ENCODE data around the gene TMTC2.

TMTC2 gene

DNA sequence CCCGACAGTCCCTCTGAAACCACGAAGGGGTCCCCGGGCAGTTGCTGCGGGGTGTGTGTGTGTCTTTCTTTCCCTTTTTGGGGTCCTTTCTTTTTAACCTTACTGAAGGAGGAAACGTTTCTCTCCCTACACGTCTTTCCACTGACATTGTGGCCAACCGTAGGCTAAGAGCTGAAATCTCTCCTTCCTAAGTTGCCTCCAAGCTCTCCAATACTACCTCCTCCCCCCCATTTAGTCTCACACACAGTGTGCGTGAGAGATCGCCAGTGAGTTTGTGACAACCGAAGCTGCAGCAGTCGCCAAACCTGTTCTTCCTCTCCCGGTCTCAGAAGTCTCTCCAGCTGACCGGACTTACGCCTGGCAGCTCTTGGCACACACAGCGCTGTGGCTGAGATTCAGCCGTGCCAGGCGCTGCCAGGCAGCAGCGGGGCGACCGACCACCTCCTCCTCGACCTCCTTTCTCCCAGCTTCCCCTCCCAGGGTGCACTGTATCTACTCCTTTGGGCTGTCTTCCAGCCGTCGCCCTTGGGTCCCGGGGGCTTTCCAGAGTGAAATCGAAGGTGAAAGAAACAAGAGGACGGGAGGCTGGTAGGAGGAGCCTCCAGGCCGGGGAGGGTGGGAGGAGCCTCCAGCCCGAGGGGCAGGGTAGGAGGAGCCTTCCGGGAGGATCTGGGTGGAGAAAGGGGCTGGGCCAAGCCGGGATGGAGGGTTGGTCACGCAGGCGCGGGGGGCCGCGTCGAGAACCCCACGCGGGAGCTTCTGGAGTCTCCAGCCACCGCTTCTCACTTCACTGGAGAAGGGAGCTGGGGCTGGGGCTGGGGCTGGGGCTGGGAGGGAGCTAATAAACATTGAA lies at the start of gene TMTC2:
TSS of gene TMTC2 (plus strand) at position 739 of the 853 bp plus-strand sequence.
- DNase-seq (peak; percentile 92), ATAC-seq (peak; percentile 96)

DNA sequence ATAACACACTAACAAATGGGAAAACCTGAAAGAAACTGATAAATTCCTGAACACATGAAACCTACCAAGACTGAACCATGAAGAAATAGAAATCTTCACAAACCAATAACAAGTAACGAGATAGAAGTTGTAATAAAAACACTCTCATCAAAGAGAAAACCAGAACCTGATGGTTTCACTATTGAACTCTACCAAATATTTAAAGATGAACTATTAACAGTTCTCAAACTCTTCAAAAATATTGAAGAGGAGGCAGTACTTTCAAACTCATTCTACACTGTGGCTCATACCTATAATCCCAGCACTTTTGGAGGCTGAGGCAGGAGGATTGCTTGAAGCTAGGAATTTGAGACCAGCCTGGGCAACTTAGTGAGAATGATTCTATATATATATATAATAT lies 48.4 kb upstream of the TMTC2 start:
- no peak for ATAC-seq

DNA sequence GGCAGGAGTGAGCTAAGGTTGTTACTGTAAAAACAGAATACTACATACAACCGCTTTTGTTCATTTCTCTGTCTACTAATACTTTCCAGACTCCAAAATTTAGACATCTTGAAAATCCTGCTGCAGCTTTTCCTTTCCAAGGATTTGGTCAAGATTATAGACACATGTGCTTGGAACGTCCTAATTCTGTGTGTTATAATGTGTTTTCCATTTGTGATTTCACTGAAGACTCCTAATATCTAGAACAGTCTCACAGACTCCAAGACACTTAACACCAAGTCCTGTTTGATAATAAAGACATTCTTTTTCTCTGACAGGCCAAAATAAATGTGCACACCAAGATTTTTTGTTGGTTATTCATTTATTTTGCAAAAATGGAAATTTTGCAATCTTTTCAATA lies 41.8 kb upstream of the TMTC2 start:
- no peak for ATAC-seq
- DNase-seq, result no peak

More for the DNA sequence above, 48.4 kb upstream of the TMTC2 start:
- no peak for DNase-seq

DNA sequence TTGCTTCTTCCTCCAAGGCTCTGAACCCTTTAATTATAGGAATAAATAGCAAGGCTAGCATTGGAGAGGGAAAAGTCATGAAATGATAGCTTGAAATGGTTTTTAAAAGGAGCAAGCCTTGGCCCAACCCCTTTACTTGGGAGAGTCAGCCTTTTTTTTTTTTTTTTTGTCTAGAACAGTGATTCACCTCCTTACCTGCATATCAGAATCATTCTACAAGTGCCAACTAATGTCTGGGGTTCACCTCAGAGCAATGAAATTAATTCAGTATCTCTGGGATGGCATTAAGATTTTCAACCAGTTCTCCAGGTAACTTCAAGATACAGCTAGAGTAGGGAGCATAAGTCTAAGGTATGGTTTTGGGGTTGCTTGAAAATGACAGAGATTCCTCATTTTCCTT lies 41.3 kb upstream of the TMTC2 start:
- no peak for ATAC-seq

DNA sequence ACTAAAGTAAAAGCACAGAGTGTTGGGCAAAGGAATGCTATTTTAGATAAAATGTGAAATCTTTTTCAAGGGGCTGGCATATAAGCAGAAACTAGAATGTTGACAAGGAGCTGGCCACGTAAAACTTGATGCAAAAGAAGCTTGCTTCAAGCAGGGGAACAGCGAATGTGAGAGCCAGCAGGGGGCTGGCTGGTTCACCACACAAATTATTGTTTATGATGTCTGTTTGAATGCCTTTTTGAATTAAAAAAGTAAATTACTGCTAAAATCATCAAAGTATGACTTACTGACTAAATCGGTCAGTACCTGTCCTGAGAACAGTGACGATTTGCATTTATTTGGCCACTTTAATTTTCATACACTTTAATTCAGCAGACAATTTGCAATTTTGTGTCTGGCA lies 38.9 kb upstream of the TMTC2 start:
- no peak for ATAC-seq
- no peak for DNase-seq

More for the DNA sequence above, 41.3 kb upstream of the TMTC2 start:
- DNase-seq, result no peak

DNA sequence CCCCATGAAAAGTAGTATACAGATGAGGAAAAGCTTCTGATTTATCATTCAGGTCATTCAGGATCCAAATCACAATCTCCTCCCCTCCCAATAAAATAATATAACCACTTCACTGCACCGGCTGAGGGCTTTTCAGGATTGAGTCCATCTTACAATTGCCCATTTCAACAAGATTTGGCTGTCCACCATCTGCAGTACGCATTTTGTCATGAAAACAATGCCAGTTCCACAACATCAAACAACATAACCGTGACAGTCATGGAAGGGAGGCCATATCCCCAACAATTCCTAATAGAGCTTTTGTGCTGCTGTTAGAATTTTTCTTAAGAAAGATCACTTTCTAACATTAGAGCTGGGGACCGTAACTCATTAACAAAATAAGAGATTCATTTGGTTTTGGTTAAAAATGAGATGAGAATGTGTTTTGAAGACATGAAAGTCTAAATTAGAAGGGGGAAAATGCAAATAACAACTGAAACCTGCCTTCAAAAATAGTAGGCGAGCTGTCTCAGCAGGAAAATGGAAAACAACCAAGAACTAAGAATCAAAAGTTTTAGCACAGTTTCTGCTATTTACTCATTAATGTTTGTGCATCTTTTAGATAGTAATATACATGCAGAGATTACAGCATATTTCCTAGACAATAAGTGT lies 38.3 kb upstream of the TMTC2 start:
- DNase-seq, result no peak
- ATAC-seq, result no peak

DNA sequence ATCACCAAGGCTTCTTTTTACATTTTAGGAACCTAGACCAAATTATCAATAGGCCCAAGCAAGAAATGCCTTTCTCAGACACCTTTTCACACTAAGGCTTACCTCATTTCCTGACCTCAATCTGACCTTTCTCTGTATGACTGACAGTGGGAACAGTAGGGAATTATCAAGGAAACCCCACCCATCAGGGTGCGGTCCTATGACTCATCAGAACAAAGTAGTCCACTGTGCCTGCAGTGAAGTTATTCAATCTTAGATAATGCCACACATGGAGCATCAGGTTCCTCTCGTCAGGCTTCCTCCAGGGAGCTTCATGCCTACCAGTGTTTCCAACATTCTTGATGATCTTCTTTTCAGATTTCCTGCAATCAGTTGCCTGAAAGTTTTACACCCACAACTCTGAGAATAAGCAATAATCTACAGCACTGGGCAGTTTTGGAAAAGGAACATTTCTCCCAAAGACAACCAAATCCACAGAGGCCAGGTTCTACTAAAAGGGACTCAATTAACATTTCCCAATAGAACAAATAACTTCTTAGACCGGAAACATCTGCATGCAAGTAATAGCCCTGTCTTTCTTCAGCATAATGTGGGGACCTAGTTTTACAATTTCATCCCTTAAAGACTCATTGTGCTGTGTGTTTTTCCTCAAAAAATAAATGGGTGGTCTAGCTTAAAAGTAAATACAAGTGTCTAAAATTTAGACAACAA lies 35.9 kb upstream of the TMTC2 start:
- ATAC-seq, result peak; percentile 46
- no peak for DNase-seq

DNA sequence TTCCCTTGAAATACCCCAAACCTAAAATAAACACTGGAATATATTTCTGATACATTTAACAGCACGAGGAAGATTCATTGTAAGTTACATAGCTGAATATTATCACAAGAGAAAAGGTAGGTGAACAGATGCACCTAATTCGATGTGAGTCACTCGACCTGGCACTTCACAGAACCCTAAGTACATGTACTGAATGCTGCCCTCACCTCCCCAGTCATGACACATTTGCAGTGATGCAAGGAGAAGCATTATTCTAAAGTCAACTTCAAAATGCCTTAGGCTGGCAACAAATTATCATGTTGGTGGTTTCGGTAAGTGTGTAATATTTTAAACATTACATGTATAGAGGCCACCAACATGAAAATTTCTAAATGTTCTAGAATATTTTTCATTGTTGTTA lies 35.2 kb upstream of the TMTC2 start:
- DNase-seq (no peak), ATAC-seq (no peak)

DNA sequence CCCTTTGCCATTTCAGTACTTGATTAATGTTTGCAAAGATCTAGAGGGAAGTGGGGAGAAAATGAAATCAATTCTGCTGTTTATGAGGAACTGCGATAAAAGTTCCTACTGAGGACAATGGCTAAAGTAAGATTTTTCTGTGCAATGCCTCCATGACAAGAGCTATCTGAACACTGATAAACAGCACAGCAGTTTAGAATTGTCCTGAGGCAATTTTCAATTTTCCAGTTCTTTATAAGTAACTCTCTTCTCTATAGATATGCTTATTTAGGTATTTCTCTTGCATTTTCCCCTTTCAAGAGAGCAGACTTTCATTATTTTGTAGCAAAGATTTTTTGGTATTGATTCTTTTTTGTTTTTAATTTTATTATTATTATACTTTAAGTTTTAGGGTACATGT lies 34.6 kb upstream of the TMTC2 start:
- DNase-seq (no peak), ATAC-seq (no peak)

DNA sequence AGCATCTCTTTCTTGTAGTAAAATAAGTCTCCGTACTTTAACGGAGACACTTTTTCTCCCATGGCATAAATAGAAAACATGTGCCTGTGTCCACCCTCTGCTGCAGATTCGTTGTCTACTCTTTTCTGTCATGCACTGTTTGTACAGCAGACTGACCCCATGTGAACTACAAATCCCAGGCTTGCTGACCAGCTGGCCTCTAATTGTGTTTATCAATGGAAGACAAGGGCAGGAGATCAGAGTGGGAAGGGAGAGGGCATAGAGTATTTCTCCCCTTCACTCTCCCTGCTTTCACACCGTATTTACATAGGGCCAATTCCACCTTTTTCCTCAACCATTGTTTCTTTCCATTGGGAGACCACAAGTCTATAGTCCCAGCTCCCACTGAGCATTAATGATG lies 31.0 kb upstream of the TMTC2 start:
- DNase-seq (no peak), ATAC-seq (no peak)

DNA sequence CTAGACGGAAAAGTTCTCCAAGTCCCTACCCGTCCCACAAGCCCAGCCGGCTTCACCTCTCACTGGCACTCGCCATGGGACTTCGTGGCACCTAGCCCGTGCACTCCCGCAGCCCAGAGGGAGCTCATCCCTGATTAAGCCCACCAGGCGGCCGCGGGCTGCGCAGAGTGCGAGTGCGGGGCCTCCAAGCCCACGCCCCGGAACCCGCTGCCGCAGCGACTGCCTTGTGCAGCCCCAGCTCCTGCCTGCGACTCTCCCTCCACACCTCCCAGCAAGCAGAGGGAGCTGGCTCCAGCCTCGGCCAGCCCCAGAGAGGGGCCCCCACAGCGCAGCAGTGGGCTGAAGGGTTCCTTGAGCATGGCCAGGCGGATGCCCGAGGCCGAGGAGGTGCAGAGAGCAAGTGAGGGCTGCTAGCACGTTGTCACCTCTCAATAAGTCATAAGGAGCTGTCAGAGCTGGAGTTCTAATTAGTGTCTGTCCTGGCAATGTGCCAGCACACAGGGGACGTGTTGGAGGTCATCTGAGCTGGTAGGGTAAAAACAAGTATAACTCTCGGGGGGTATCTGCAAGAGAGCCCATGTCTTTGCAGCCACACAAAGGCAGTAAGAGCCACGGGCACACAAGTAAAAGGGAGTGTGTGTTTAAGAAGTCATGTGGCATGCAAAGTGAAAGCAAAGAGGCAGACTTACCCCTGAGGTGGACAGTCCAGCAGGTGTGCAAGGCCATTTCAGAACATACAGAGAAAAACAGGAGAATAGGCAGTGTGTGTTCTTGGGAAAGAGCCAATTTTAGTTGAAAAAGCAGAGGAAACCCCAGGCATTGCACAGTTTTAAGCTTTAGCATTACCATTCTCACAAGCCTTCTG lies 27.1 kb upstream of the TMTC2 start:
- ATAC-seq (no peak), DNase-seq (no peak)

DNA sequence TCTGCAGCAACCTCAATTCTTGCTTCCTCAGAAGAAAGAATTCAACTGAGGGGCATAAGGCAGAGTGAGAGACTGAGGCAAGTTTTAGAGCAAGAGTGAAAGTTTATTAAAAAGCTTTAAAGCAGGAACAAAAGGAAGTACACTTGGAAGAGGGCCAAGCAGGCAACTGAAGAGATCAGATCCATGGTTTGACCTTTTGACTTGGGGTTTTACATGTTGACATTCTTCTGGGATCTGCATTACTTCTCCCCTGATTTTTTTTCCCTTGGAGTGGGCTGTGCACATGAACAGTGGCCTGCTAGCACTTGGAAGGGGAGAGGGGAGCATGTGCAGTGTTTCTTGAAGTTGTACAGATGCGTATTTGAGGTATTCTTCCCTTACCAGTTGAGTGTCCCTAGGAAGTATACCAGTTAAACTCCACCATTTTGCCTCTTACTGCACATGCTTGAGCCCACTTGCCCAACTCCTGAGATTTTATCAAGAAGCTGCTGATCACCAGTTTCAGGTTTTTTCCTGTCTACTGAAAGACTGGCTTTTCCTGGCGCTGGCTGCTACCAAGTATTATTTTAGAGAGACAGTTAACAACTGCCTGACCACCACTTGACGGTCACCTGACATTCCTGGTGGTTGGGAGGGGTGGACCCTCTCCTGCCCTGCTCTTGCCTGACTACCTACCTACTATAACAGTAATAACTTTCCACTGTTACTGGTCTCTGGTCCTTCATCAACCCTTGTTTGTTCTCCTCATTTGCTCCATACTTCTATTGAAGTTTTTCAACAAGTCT lies 26.0 kb upstream of the TMTC2 start:
- no peak for ATAC-seq
- DNase-seq, result no peak

DNA sequence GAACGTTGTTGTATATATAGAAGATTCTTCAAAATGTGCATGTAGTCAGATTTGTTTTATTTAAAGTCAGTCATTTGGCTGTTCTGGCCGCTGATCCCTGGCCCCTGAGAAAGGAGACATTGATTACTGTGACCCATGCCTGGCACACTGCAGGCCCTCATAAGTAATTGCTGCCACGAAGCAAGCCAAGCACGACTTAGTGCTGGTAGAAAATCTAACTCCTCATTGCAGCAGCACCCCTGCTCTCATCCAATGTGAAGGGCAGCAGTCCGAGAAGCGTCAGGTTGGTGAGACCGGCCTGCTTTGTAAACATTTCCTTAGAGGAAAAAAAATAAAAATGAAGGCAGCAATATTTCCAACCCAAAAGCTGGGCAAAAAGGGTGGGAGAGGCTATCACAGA lies 22.8 kb upstream of the TMTC2 start:
- DNase-seq, result no peak
- no peak for ATAC-seq

DNA sequence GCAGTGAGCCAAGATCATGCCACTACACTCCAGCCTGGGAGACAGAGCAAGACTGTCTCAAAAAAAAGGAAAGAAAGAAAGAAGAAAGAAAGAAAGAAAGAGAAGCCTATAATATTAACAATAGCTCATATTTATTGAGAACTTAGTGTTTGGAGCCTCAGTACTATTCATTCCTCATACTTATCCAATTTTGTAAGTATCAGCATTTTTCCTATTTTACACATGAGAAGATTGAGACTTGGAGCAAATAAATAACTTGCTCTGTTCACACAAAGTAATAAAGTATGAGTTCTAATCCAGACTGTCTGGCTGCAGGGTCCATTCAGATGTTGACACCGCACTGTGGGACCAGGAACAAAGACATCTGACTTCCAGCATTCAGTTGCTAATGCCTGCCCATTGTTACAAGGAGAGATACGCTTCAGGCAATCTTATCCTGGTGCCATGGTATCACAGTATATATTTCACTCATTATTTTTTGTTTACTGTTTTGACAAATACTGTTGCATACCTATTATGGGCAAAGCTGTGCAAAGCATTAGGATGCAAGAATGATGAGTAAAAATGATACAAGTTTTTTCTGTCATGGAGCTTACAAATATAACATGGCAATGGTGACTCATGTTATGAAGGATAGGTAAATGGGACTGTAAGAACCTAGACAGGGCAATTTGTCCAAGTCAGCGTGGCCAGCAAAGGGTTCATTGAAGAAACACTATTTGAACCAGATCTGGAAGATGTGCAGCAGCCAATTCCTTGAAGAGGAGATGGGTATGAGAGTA lies 21.4 kb upstream of the TMTC2 start:
- ATAC-seq (no peak), DNase-seq (no peak)

DNA sequence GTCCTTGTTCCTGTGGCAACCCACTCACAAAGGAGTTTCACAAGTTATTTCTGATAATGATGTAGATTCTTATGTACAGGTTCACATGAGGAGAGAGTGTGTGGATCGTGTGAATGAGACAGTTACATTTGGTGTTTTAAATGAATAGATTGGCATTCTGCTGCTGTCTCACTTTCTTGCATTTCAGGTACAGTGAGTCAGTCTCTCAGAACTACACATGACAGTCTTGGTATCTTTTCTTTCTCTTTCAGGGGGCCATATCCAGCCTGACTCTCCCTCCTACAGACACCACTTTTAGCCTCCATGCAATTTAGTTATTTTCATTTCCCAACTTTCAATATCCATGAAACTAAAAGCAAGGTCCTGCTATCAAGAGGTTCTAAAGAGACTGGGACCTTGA lies 19.9 kb upstream of the TMTC2 start:
- ATAC-seq (no peak), DNase-seq (no peak)

DNA sequence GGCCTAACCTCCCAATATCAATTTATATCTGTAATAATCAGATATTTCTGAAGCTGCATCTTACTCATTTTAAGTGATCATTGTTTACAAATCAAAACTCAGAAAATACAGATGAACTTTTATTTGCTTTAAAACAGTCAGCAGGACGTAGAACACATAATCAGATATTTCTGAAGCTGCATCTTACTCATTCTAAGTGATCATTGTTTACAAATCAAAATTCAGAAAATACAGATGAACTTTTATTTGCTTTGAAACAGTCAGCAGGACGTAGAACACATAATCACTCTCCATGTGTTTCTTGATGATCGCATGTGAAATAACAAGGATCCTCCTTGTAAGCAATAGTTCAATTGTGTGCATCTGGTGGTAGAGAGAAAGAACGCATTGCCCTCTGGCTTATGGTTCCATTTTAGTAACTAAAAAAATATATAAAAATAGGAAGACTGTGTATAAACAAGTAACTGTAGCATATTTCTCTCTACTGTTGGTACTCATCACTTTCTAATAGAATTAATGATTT lies 15.0 kb upstream of the TMTC2 start:
- ATAC-seq (no peak), DNase-seq (no peak)

DNA sequence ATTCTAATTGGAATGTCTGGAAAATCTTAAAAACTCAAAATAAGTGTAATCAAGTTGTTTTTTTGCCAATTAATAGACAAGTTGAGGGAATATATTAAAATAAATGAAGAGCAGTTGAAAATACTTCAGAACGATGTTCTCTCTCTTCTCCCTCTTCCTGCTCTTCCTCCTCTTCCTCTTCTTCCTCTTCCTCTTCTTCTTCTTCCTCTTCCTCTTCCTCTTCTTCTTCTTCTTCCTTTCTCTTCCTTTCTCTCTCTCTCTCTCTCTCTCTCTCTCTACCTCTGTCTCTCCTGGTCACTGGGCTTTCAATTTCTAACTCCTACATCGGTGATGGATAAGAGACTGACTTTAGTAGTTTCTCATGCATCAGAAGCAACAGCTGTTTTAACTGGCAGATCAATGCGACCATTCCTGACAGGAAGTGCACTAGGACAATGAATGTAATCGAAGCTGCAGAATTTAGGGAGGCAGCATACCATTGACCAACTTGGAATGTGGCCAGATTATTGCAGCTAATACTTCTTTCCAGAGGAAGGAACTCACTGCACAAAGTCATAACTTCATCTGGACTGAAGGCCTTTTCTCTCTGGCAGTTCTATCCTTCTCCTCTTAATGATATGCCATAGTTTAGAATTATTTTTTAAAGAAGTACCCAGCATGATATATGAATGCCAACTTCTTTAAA lies 13.8 kb upstream of the TMTC2 start:
- ATAC-seq (no peak), DNase-seq (no peak)

DNA sequence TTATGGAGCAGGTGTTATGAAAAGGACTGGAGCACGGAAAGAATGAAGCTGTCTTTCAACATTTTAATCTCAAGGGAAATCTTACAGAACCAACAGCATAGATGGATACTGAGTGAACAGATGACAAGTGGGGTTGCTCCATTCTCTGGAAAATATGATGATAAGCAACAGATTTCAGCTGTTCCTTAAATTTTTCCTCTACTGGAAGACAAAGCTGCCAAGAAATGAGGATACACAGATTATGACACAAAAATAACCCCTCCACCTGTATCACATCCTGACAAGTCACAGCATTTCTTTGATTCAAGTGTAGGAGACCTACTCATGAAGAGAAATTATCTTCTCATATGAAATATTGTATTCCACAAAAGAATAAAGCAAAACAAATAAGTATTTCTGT lies 13.0 kb upstream of the TMTC2 start:
- DNase-seq (no peak), ATAC-seq (no peak)

DNA sequence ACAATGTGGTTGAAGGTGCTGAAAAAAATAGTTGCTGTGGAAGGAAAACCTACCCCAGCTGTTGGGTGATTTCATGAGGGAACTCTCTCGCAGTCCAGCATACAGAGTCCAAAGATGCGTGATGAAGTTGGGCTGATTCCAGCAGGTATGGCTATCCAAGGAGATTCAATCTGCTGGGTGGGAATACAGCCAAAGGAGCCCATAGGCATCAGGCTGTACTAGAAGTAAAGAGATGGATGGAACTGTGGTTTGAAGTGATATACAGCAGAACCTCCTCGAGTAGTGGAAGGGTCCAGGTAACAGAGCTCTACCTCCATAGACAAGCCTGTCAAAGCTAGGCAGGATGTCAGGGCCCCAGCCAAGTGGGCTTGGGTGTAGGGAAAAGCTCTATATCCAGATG lies 11.5 kb upstream of the TMTC2 start:
- ATAC-seq, result no peak
- DNase-seq, result no peak

DNA sequence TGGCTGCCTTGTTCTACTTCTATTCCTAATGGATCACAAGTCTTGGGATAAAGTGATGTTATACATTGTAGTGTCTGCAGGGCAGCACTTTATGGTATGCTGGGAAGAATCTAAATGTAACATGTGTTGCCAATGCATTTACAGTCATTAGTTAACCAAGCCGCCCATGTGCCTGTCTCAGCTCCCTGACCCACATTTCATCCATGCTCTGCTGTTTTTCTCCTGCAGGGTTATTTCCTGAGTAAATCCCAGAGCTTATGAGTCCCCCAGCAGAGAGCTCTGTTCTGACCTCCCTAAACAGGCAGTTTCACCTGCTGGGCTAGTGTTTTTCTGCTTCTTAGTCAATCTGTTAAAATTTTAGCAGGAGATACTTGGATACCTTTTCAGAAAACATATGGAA lies 4.4 kb upstream of the TMTC2 start:
- DNase-seq (no peak), ATAC-seq (no peak)
